ENCODE results near the gene BRF1. TPM values are rescaled to one million over a fixed set of nuclear protein-coding genes. Genes with fewer than 3 reads are reported as not detected.

Gene BRF1
- total RNA-seq, 1 experiment from 2014 or later = 26.4 TPM

GRCh38 chr14:105226198-105226597, 74.6 kb downstream of the BRF1 start:
- POLR2A ChIA-PET = no interaction called here
- DNase-seq (ENCODE audit: low spot score) = no peak
- ATAC-seq = no peak
- no peaks in the 10 kb centered on the region for H3K4me1 Mint-ChIP-seq
- no peaks in the 10 kb centered on the region for H3K9me3 Mint-ChIP-seq
- no peak overlapping the region for H3K27ac Mint-ChIP-seq
- CTCF ChIA-PET = interaction anchor here (1.4 kb wide), 1 partner anchor 126 kb away, joined by 3 read pairs; no protein-coding TSS in a partner anchor
- no peak for TF ChIP-seq PRRX2 (CRISPR knock-in tag; IDR thresholded peaks at IDR 0.05)
- no peak for TF ChIP-seq ZNF671 (CRISPR knock-in tag; IDR thresholded peaks at IDR 0.05)
- TF ChIP-seq NR2C2 (CRISPR knock-in tag; IDR thresholded peaks at IDR 0.05) = no peak
- no peak for TF ChIP-seq FOXP1 (CRISPR knock-in tag; IDR thresholded peaks at IDR 0.05; ENCODE audit: borderline replicate concordance)
- TF ChIP-seq IRF2 (CRISPR knock-in tag; IDR thresholded peaks at IDR 0.05; ENCODE audit: borderline replicate concordance, low read depth) = no peak
- no peak for TF ChIP-seq NFATC4 (CRISPR knock-in tag; IDR thresholded peaks at IDR 0.05)
- no peak for TF ChIP-seq ZBTB43 (CRISPR knock-in tag; IDR thresholded peaks at IDR 0.05)
- no peak for TF ChIP-seq AR (CRISPR knock-in tag; IDR thresholded peaks at IDR 0.05)
- TF ChIP-seq TEAD4 (CRISPR knock-in tag; IDR thresholded peaks at IDR 0.05) = no peak
- no peaks in the 10 kb centered on the region for H3K27me3 Mint-ChIP-seq (ENCODE audit: low read depth)
- H3K36me3 Mint-ChIP-seq = peaks cover 17% of the 10 kb centered on the region
- H3K4me3 Mint-ChIP-seq = no peak overlapping the region

- DNase-seq (ENCODE audit: low spot score) (no peak), ATAC-seq (no peak)
- Mint-ChIP-seq H3K27ac (no peak overlapping the region), H3K4me3 (no peak overlapping the region), H3K4me1 (no peaks in the 10 kb centered on the region), H3K36me3 (peaks cover 17% of the 10 kb centered on the region), H3K9me3 (no peaks in the 10 kb centered on the region), H3K27me3 (ENCODE audit: low read depth) (no peaks in the 10 kb centered on the region)
- CTCF ChIA-PET = interaction anchor here (1.0 to 1.2 kb wide), 2 partner anchors 18 to 127 kb away, joined by 3 read pairs; no protein-coding TSS in a partner anchor
- POLR2A ChIA-PET = no interaction called here
- TF ChIP-seq ZBTB43 (CRISPR knock-in tag; IDR thresholded peaks at IDR 0.05) (no peak), ARID4B (CRISPR knock-in tag; IDR thresholded peaks at IDR 0.05; ENCODE audit: borderline replicate concordance) (no peak), ZNF232 (CRISPR knock-in tag; IDR thresholded peaks at IDR 0.05) (no peak), PRDM15 (CRISPR knock-in tag; IDR thresholded peaks at IDR 0.05) (no peak), ZNF138 (CRISPR knock-in tag; conservative IDR thresholded peaks at IDR 0.05) (no peak), NFE2L1 (CRISPR knock-in tag; IDR thresholded peaks at IDR 0.05) (no peak), SOX15 (CRISPR knock-in tag; IDR thresholded peaks at IDR 0.05) (no peak), E2F1 (CRISPR knock-in tag; IDR thresholded peaks at IDR 0.05) (no peak)
Observed at GRCh38 chr14:105224845-105225570, 75.8 kb downstream of the BRF1 start.

Measured in WTC11 (cell line).